HS-27A (cell line): Measurements from ENCODE around the gene ARL15.

Experiments used
- DNase-seq: peaks from one replicate; pipeline ENCODE4 v3.0.0-alpha.2; 2012; ENCODE audit warnings: low read depth, missing footprints

The ARL15 gene

DNA sequence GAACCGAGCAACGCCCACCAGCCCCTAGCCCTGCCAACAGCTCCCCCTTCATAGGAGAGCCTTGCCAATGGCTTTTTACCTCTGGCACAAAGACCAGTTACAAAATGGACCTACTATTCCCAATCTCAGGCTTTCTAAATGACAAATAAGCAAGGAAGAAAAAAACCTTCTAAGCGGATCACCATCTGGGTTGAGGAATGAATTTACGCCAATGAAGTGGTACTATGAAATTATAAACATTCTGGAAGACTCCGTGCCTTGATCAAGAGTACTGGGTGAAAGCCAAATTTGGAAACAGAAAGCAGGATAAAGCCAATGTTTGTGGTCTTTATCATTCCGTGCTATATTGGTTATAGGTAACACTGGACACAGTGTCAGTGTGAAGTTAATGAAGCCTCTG lies 378.0 kb downstream of the ARL15 start:
- no peak for DNase-seq

DNA sequence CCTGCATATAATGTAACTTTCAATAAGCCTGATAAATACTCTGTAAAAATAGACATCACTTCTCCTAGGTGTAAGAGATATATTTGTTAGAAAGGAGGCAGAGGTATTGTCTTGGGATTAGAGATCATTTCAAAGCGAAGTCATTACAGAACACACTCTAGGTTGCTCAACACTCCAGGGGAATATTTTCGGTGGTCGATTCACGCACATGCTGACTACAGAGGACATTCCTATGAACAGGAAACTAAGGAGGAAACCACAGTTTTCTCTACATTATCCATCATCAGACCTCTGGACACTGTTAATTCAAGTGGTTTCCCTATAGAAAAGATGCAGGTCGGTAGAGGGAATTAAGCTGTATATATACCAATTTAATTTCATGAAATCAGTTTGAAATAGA lies 379.9 kb downstream of the ARL15 start:
- no peak for DNase-seq

- DNase-seq: no peak
These were observed 380.8 kb downstream of the ARL15 start for GRCh38 chr5:53929570-53929969.

GRCh38 chr5:53929152-53929551 lies 381.2 kb downstream of the ARL15 start:
- no peak for DNase-seq

DNA sequence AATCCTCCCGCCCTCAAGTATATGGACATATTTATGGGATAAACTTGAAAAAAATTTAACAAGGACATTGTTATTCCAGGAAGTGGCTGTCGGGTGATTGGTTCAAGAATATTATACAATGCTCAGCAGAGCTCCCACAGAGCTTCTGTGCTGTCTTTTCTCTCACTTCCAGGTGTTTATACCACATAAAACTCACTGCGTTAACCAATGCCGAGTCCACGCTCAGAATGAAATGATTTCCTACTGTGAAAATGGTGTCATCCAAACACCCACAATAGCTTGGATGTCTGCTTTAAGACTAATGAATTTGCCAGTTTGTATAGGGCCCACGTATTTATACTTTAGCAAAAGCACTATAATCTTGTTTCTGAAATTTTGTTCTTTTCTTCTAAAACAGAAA lies 381.7 kb downstream of the ARL15 start:
- DNase-seq: no peak

GRCh38 chr5:53927668-53928247 lies 382.6 kb downstream of the ARL15 start:
- no peak for DNase-seq

GRCh38 chr5:53926026-53926425 lies 384.3 kb downstream of the ARL15 start:
- DNase-seq: no peak

- no peak for DNase-seq
These were observed 386.0 kb downstream of the ARL15 start for GRCh38 chr5:53924392-53924791.

- no peak for DNase-seq
These were observed 386.4 kb downstream of the ARL15 start for GRCh38 chr5:53923961-53924360.

GRCh38 chr5:53922508-53923498 lies 387.6 kb downstream of the ARL15 start:
- DNase-seq: no peak

DNA sequence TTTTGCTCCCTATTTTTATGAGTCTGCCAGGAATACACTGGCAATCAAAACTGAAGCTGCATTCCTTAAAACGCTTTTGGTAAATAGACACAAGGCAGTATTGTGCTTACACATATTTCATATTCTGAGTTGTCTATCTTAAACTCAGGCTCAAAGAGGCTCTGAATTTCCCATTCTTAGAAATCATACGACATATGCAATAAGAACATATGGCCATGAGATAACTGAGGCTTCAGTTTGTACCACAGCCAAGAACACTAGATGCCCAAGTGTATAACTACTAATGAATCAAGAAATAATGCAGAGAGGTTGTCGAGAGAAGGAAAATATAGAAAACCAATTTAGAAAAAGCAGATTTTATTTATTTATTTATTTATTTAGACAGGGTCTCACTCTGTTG lies 392.5 kb downstream of the ARL15 start:
- DNase-seq: no peak

- DNase-seq: peak; percentile 9
These were observed 393.3 kb downstream of the ARL15 start for GRCh38 chr5:53917095-53917494.

GRCh38 chr5:53915120-53915519 lies 395.3 kb downstream of the ARL15 start:
- DNase-seq: no peak

GRCh38 chr5:53913941-53914340 lies 396.4 kb downstream of the ARL15 start:
- DNase-seq: no peak

- DNase-seq: no peak
These were observed 401.6 kb downstream of the ARL15 start for GRCh38 chr5:53908757-53909156.

DNA sequence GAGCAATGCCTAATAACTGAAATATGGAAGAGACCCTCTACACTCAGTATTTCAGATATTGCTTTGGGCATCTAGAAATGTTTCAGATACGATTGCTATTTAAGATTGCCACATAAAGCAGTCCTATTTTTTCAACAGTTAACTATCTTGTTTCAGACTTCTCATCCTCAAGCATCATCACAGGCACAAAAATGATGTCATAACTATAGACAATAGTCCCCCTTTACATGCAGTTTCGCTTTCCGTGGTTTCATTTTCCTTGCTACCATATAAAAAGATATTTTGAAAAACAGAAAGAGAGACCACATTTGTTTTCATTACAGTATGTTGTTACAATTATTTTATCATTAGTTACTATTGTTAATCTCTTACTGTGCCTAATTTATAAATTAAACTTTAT lies 402.5 kb downstream of the ARL15 start:
- DNase-seq: no peak

GRCh38 chr5:53906736-53907135 lies 403.6 kb downstream of the ARL15 start:
- DNase-seq: no peak

GRCh38 chr5:53902296-53902907 lies 408.0 kb downstream of the ARL15 start:
- no peak for DNase-seq

GRCh38 chr5:53900677-53901076 lies 409.7 kb downstream of the ARL15 start:
- DNase-seq: no peak

DNA sequence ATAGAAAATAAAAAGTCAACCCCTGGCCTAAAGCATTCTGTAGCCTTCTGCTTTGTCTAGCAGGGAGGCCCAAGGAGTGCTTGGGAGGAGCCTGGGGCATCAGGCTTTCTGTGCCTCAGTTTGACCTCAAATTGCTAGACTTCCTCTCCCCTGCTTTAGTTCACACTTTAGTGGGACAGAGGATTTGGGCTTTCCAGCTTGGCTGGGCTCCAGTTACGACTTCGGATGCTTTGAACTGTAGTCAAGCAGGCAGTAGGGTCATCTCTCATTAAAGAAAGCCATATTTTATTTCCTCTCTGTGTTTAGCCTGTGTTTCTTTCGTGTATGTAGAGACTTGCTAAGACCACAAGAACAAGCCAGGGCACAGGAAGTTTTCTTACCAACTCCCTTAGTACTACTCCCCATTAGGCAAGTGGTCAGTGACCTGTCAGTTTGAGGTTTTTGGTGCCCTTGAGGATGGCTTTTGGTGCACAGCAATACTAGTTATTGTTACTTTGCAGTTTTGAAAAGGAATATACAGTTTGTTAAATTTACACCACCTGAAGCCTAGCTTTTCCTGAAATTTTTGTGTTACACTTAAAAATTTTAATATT lies 415.2 kb downstream of the ARL15 start:
- no peak for DNase-seq

DNA sequence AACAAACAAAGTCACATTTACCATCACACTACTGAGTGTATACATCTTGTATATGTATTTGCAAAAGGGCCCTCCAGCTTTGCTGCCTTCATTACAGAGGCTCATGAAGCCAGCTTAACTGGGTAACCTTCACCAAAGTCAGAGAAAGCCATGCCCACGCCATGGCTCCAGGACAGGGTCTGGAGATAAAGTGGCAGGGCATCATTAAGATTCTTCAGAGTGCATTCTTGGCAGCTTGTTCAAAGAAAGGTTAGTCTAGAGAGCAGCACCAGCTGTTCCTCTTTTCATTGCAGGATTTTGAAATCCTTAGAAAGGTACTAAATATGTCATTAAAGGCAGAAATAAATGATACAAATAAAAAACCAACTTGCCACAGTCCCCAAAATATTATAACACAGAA lies 416.7 kb downstream of the ARL15 start:
- DNase-seq: no peak

DNA sequence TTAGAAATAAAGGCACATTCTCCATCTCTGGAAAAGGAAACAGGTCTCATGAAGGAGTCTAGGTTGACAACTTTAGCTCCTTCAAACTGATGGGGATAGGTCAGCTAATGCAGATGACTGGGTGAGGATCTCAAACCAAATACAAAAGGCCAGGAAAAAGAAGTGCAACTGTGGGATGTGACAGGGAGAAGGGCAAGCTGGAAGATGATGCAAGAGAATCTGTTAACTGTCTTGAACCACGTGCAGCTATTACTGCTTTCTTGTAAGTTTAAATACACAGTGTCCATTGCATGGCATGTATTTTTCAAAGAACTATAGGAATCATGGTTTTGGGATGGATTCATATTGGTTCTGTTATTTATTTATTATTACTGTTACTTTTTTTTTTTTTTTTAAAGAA lies 418.1 kb downstream of the ARL15 start:
- no peak for DNase-seq

DNA sequence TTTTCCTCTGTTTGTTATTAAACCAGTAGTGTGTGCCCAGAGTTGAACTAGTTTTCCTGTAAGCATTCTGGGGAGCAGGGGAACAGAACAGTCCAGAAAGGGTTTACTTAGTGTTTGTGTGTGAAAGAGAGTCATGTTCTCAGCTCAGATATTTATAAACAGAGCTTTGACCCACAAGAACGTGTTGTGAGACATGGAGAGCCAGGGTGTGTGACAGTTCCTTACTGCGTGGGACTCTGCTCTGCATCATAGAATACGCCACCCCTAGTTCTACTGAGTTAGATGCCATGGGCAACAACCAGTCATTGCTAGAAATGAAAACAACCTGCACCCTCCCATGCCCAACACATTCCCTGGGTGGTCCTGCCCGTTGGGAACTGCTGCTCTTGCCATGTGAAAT lies 419.2 kb downstream of the ARL15 start:
- DNase-seq: no peak
